SK-N-SH treated with all-trans-retinoic acid at 6 μM for 48 hours (cell line): ENCODE data around the gene FLT1.

Source experiments
- ATAC-seq: fragments of 200-7000 bp; cut with Tn5 transposase; 3 replicates; pipeline ENCODE4 v1.9.1; 2020; ENCODE audit warnings: mild to moderate bottlenecking, moderate library complexity
- ARNTL ChIP-seq: fragments of 450-650 bp; formaldehyde crosslinking; IDR thresholded peaks from 2 replicates; pipeline ENCODE4 v1.5.0; 2020; ENCODE audit warnings: low read depth, mild to moderate bottlenecking, moderate library complexity, borderline replicate concordance
- BACH2 ChIP-seq: fragments of 250-450 bp; sonication (Bioruptor Pico); IDR thresholded peaks from 2 replicates; pipeline ENCODE4 v1.9.0; 2021; ENCODE audit warnings: mild to moderate bottlenecking, borderline replicate concordance
- CSDC2 ChIP-seq: fragments of 250-450 bp; sonication (Bioruptor Pico); IDR thresholded peaks from 2 replicates; pipeline ENCODE4 v1.5.0; 2020; ENCODE audit warnings: mild to moderate bottlenecking, moderate library complexity
- CSRNP3 ChIP-seq: fragments of 250-450 bp; sonication (Bioruptor Pico); IDR thresholded peaks from 2 replicates; pipeline ENCODE4 v1.5.1; 2021; ENCODE audit warnings: mild to moderate bottlenecking, moderate library complexity
- ESRRG ChIP-seq: fragments of 250-450 bp; sonication (Bioruptor Pico); IDR thresholded peaks from 2 replicates; pipeline ENCODE4 v1.6.1; 2021; ENCODE audit warnings: mild to moderate bottlenecking
- GLIS3 ChIP-seq: fragments of 250-450 bp; sonication (Bioruptor Pico); IDR thresholded peaks from 2 replicates; pipeline ENCODE4 v1.5.0; 2020; ENCODE audit warnings: mild to moderate bottlenecking, moderate library complexity
- ISL1 ChIP-seq: fragments of 250-450 bp; sonication (Bioruptor Pico); IDR thresholded peaks from 2 replicates; pipeline ENCODE4 v2.1.2; 2022; ENCODE audit warnings: mild to moderate bottlenecking, moderate library complexity
- OSR1 ChIP-seq: fragments of 250-450 bp; sonication (Bioruptor Pico); IDR thresholded peaks from 2 replicates; pipeline ENCODE4 v1.8.0; 2022; ENCODE audit warnings: moderate library complexity, mild to moderate bottlenecking, inconsistent platforms
- POU6F1 ChIP-seq: fragments of 250-450 bp; sonication (Bioruptor Pico); IDR thresholded peaks from 2 replicates; pipeline ENCODE4 v1.8.0; 2021; ENCODE audit warnings: low read depth, mild to moderate bottlenecking, moderate library complexity, borderline replicate concordance
- PPARA ChIP-seq: fragments of 250-450 bp; sonication (Bioruptor Pico); IDR thresholded peaks from 2 replicates; pipeline ENCODE4 v1.5.0; 2020; ENCODE audit warnings: mild to moderate bottlenecking, borderline replicate concordance
- RARB ChIP-seq: fragments of 250-450 bp; sonication (Bioruptor Pico); IDR thresholded peaks from 2 replicates; pipeline ENCODE4 v1.8.0; 2021; ENCODE audit warnings: mild to moderate bottlenecking, moderate library complexity
- SNAI2 ChIP-seq: fragments of 250-450 bp; sonication (Bioruptor Pico); IDR thresholded peaks from 2 replicates; pipeline ENCODE4 v1.5.0; 2020; ENCODE audit warnings: mild to moderate bottlenecking, moderate library complexity
- TCF4 ChIP-seq: fragments of 250-450 bp; sonication (Bioruptor Pico); IDR thresholded peaks from 2 replicates; pipeline ENCODE4 v1.8.0; 2021; ENCODE audit warnings: mild to moderate bottlenecking, moderate library complexity, borderline replicate concordance
- ZC3H10 ChIP-seq: fragments of 250-450 bp; sonication (Bioruptor Pico); IDR thresholded peaks from 2 replicates; pipeline ENCODE4 v1.5.1; 2021; ENCODE audit warnings: mild to moderate bottlenecking, moderate library complexity
- ZFP3 ChIP-seq: fragments of 250-450 bp; sonication (Bioruptor Pico); IDR thresholded peaks from 2 replicates; pipeline ENCODE4 v1.5.0; 2020; ENCODE audit warnings: mild to moderate bottlenecking, moderate library complexity
- ZNF565 ChIP-seq: fragments of 450-650 bp; formaldehyde crosslinking; conservative IDR thresholded peaks from 2 replicates; pipeline ENCODE4 v1.5.0; 2020; ENCODE audit warnings: low read depth, mild to moderate bottlenecking, moderate library complexity
- ZNF70 ChIP-seq: fragments of 450-650 bp; formaldehyde crosslinking; IDR thresholded peaks from 2 replicates; pipeline ENCODE4 v1.5.0; 2020; ENCODE audit warnings: mild to moderate bottlenecking, moderate library complexity
- ZNF8 ChIP-seq: fragments of 450-650 bp; formaldehyde crosslinking; IDR thresholded peaks from 2 replicates; pipeline ENCODE4 v1.5.0; 2020; ENCODE audit warnings: mild to moderate bottlenecking, moderate library complexity
- TF ChIP-seq, protein P1 (sequence below): fragments of 250-450 bp; sonication (Bioruptor Pico); IDR thresholded peaks from 2 replicates; pipeline ENCODE4 v1.5.1; 2020; ENCODE audit warnings: low read depth, mild to moderate bottlenecking, moderate library complexity

FLT1 gene

DNA sequence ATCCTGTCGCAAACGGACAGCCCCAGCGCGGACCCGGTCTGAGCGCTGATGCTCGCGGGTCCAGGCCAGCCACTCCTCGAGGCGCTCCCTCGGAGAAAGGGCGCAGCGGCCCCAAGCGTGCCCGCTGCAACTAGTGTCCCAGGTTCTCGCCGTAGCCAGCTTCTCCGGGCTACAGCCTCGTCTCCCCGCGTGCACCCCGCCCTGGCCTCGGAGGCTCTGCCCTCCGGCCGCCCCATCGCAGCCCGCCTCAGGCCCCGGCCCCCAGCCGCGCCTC is 487 bp downstream of the FLT1 start (continued):
- TF ChIP-seq GLIS3 (CRISPR knock-in tag) = no peak

- TF ChIP-seq PPARA (CRISPR knock-in tag) (no peak), OSR1 (CRISPR knock-in tag) (no peak), ZC3H10 (no peak)
- peak; percentile 34 for ATAC-seq
These were observed 1.0 kb downstream of the FLT1 start for GRCh38 chr13:28493740-28494503.

GRCh38 chr13:28492569-28493367 is 2.2 kb downstream of the FLT1 start:
- no peak for ATAC-seq
- no peak for TF ChIP-seq RARB (CRISPR knock-in tag)
- TF ChIP-seq ZNF8 (CRISPR knock-in tag) = no peak
- TF ChIP-seq ZC3H10 = no peak

DNA sequence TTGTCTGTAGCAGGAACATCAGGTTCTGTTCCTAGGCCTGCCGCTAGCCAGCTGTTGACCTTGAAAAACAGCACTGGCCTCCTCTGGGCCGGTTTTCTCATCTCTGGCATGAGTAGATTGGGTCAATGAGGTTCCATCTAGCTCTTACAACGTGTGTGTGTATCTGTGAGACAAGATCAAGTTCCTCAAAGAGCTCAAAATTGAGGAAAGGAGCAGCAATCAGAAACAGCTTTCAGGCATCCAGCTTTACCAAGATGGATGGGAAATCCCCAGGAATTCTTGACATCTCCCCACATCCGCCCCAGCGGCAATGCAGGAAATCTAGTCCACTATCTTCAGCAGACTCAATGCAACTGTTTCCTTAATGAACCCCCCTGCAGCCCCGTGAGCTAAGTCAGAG is 4.9 kb downstream of the FLT1 start:
- TF ChIP-seq TCF4 (CRISPR knock-in tag) = no peak
- TF ChIP-seq GLIS3 (CRISPR knock-in tag) = no peak
- TF ChIP-seq CSRNP3 (CRISPR knock-in tag) = no peak
- TF ChIP-seq ZFP3 (CRISPR knock-in tag) = no peak
- TF ChIP-seq SNAI2 (CRISPR knock-in tag) = no peak
- TF ChIP-seq ISL1 (CRISPR knock-in tag) = no peak
- TF ChIP-seq ARNTL (CRISPR knock-in tag) = no peak
- no peak for TF ChIP-seq ZNF8 (CRISPR knock-in tag)
- TF ChIP-seq ZNF70 (CRISPR knock-in tag) = no peak
- no peak for ATAC-seq

GRCh38 chr13:28489524-28489931 is 5.4 kb downstream of the FLT1 start:
- no peak for TF ChIP-seq BACH2 (CRISPR knock-in tag)
- TF ChIP-seq POU6F1 (CRISPR knock-in tag) = no peak
- no peak for TF ChIP-seq ZNF565 (CRISPR knock-in tag)
- TF ChIP-seq ZFP3 (CRISPR knock-in tag) = no peak
- TF ChIP-seq ESRRG = no peak
- TF ChIP-seq TCF4 (CRISPR knock-in tag) = no peak
- TF ChIP-seq, protein P1, sequence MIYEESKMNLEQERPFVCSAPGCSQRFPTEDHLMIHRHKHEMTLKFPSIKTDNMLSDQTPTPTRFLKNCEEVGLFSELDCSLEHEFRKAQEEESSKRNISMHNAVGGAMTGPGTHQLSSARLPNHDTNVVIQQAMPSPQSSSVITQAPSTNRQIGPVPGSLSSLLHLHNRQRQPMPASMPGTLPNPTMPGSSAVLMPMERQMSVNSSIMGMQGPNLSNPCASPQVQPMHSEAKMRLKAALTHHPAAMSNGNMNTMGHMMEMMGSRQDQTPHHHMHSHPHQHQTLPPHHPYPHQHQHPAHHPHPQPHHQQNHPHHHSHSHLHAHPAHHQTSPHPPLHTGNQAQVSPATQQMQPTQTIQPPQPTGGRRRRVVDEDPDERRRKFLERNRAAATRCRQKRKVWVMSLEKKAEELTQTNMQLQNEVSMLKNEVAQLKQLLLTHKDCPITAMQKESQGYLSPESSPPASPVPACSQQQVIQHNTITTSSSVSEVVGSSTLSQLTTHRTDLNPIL (CRISPR knock-in tag) = no peak
- TF ChIP-seq RARB (CRISPR knock-in tag) = no peak
- TF ChIP-seq CSDC2 (CRISPR knock-in tag) = no peak
- no peak for TF ChIP-seq PPARA (CRISPR knock-in tag)
- TF ChIP-seq ZNF70 (CRISPR knock-in tag) = no peak
- no peak for TF ChIP-seq ISL1 (CRISPR knock-in tag)
- TF ChIP-seq ZNF8 (CRISPR knock-in tag) = no peak
- TF ChIP-seq OSR1 (CRISPR knock-in tag) = no peak
- no peak for ATAC-seq

DNA sequence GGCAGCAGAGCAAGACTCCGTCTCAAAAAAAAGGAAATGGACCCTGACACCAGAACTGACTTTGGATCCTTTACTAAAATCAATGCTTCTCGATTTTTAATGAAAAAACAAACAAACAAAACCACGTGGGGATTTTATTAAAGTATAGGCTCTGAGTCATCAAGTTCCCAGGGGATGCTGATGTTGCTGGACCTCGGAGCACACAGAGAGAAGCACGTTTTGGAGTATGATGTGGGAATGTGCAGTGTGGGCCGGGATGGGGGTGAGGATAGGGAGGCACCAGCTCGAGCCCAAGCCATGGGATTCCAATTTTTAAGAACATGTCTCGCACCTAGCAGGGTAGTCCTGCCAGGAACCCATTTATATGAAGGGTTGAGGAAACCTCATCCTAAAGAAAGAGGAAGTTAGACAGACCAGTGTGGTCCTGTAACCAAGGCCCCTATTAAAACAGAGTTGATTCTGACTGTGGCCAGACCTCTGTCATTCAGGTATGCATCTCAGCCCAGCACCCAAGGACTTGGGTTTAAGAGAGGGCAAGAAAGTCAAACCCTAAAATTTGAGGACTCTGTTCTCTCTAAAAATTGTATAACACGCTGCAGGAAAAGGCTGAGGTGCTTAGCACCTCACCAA is 6.4 kb downstream of the FLT1 start:
- TF ChIP-seq CSRNP3 (CRISPR knock-in tag) (no peak), BACH2 (CRISPR knock-in tag) (no peak), GLIS3 (CRISPR knock-in tag) (no peak)
- TF ChIP-seq, protein P1 (CRISPR knock-in tag) = no peak
- ATAC-seq = no peak
